GM12892 (cell line): ENCODE results near the gene MYORG.

Experiments used
- POLR2A ChIP-seq: IDR thresholded peaks from 2 replicates; pipeline ENCODE4 v1.6.1; 2011; ENCODE audit warnings: low read depth, low read length, control low read depth
- POLR2AphosphoS5 ChIP-seq: IDR thresholded peaks from 2 replicates; pipeline ENCODE4 v1.6.1; 2011; ENCODE audit warnings: low read depth, low read length, control low read depth
- TAF1 ChIP-seq: IDR thresholded peaks from 2 replicates; pipeline ENCODE4 v1.6.1; 2011; ENCODE audit warnings: low read depth, mild to moderate bottlenecking, control low read depth, low read length, borderline replicate concordance

GRCh38 chr9:34417734-34418133 lies 41.0 kb upstream of the MYORG start:
- no peak for TF ChIP-seq POLR2AphosphoS5
- TF ChIP-seq POLR2A = no peak
- TF ChIP-seq TAF1 = no peak
